RWPE1 (cell line): Measurements from ENCODE around the gene CDADC1.
A peak's percentile ranks its signal among the peaks of the same experiment; 100 is the strongest.

Source experiments
- CTCF ChIA-PET: fragments of 350-600 bp; sonication (Branson Sonifier 250); formaldehyde crosslinking; extraction: SDS; loops from one replicate; lab custom pipeline; 2021; lab: Yijun Ruan, JAX
- POLR2A ChIA-PET: fragments of 400-600 bp; formaldehyde crosslinking; extraction: SDS; loops from one replicate; lab custom pipeline; 2020; ENCODE audit warnings: antibody characterized with exemption; ENCODE audit not compliant: low non-redundant PET; lab: Yijun Ruan, JAX
- DNase-seq: peaks from one replicate; pipeline ENCODE4 v3.0.0; 2012; ENCODE audit warnings: low spot score
- H3K27ac ChIP-seq: fragments of 450-650 bp; 2 replicates; pipeline ENCODE4 v1.5.1; 2017
- CTCF ChIP-seq: fragments of 450-650 bp; conservative IDR thresholded peaks from 2 replicates; pipeline ENCODE4 v1.5.1; 2017; ENCODE audit warnings: low read depth, mild to moderate bottlenecking

The CDADC1 gene

GRCh38 chr13:49307365-49307764 is 59.6 kb downstream of the CDADC1 start:
- POLR2A ChIA-PET = no interaction called here
- H3K27ac ChIP-seq = no peak overlapping the region
- CTCF ChIA-PET = no interaction called here
- no peak for TF ChIP-seq CTCF
- no peak for DNase-seq

- CTCF ChIA-PET = no interaction called here
- no peak overlapping the region for H3K27ac ChIP-seq
- no peak for DNase-seq
- POLR2A ChIA-PET = no interaction called here
- TF ChIP-seq CTCF = no peak
Measured at GRCh38 chr13:49308097-49308875, 60.6 kb downstream of the CDADC1 start.

GRCh38 chr13:49308921-49309408 is 61.2 kb downstream of the CDADC1 start:
- no peak overlapping the region for H3K27ac ChIP-seq
- TF ChIP-seq CTCF = no peak
- no peak for DNase-seq
- POLR2A ChIA-PET = no interaction called here
- CTCF ChIA-PET = no interaction called here

- ChIA-PET CTCF (interaction anchor here (0.6 kb wide), 1 partner anchor 14 kb away, joined by 3 read pairs; no protein-coding TSS in a partner anchor), POLR2A (no interaction called here)
- TF ChIP-seq CTCF = no peak
- H3K27ac ChIP-seq = no peak overlapping the region
- DNase-seq = no peak
Measured at GRCh38 chr13:49310251-49310650, 62.5 kb downstream of the CDADC1 start.

- H3K27ac ChIP-seq = no peak overlapping the region
- ChIA-PET POLR2A (no interaction called here), CTCF (interaction anchor here (0.6 kb wide), 1 partner anchor 572 kb away, joined by 3 read pairs; no protein-coding TSS in a partner anchor)
- no peak for TF ChIP-seq CTCF
- no peak for DNase-seq
Measured at GRCh38 chr13:49311816-49312215, 64.1 kb downstream of the CDADC1 start.

GRCh38 chr13:49314344-49314882 is 66.7 kb downstream of the CDADC1 start:
- ChIA-PET CTCF (interaction anchor here (1.0 to 2.0 kb wide), 2 partner anchors 123 to 293 kb away, joined by 4 read pairs; no protein-coding TSS in a partner anchor), POLR2A (no interaction called here)
- no peak for TF ChIP-seq CTCF
- H3K27ac ChIP-seq = peak overlapping the region; percentile 52
- no peak for DNase-seq
